Mesenchymal stem cell (in vitro differentiated cells and primary cell): Measurements from ENCODE around the gene ADCYAP1.

Experiments used
- DNase-seq: peaks from one replicate; pipeline ENCODE4 v3.0.0-alpha.2; 2013
- H2AFZ ChIP-seq: one replicate; pipeline ENCODE4 v1.6.1; 2013; ENCODE audit warnings: low read depth, mild to moderate bottlenecking, control low read depth, inconsistent platforms, low read length, moderate library complexity
- H2AK5ac ChIP-seq: 2 replicates; pipeline ENCODE4 v1.6.1; 2013; ENCODE audit warnings: low read length, moderate library complexity, mild to moderate bottlenecking, inconsistent platforms; ENCODE audit not compliant: severe bottlenecking
- H2BK120ac ChIP-seq: one replicate; pipeline ENCODE4 v1.6.1; 2013; ENCODE audit warnings: low read depth, mild to moderate bottlenecking, inconsistent platforms, low read length, moderate library complexity
- H2BK12ac ChIP-seq, 2 experiments: one replicate each; pipeline ENCODE4 v1.6.1; 2013; ENCODE audit warnings: inconsistent platforms in 2 of 2, low read length in 2 of 2, mild to moderate bottlenecking in 2 of 2, moderate library complexity in 2 of 2, control low read depth in 1 of 2
- H2BK15ac ChIP-seq: one replicate; pipeline ENCODE4 v1.6.1; 2013; ENCODE audit warnings: mild to moderate bottlenecking, low read depth, inconsistent platforms; ENCODE audit not compliant: poor library complexity, severe bottlenecking
- H2BK5ac ChIP-seq: 2 replicates; pipeline ENCODE4 v1.6.1; 2013; ENCODE audit warnings: low read depth, mild to moderate bottlenecking, low read length, control low read depth, inconsistent platforms; ENCODE audit not compliant: poor library complexity, severe bottlenecking
- H3K14ac ChIP-seq, 2 experiments: one replicate each; pipeline ENCODE4 v1.6.1; 2013; ENCODE audit warnings: inconsistent platforms in 2 of 2, low read length in 2 of 2, control low read depth in 1 of 2, mild to moderate bottlenecking in 1 of 2, moderate library complexity in 1 of 2
- H3K18ac ChIP-seq, 2 experiments: one replicate each; pipeline ENCODE4 v1.6.1; 2013; ENCODE audit warnings: inconsistent platforms in 2 of 2, low read length in 2 of 2, control low read depth in 1 of 2, low read depth in 1 of 2, mild to moderate bottlenecking in 1 of 2
- H3K23ac ChIP-seq, 2 experiments: one replicate each; pipeline ENCODE4 v1.6.1; 2013; ENCODE audit warnings: inconsistent platforms in 2 of 2, low read length in 2 of 2, mild to moderate bottlenecking in 2 of 2, moderate library complexity in 2 of 2, control low read depth in 1 of 2
- H3K27ac ChIP-seq: 2 replicates; pipeline ENCODE4 v1.5.1; 2013; ENCODE audit warnings: mild to moderate bottlenecking, moderate library complexity, low read length, control low read depth, inconsistent platforms; ENCODE audit not compliant: poor library complexity, severe bottlenecking
- H3K27me3 ChIP-seq, 2 experiments: 2 replicates each; pipeline versions ENCODE4 v1.6.1 to v1.7.0; 2013; ENCODE audit warnings: low read length in 2 of 2, mild to moderate bottlenecking in 2 of 2, moderate library complexity in 2 of 2, control low read depth in 1 of 2, inconsistent platforms in 1 of 2; ENCODE audit not compliant: control insufficient read depth in 1 of 2, insufficient read depth in 1 of 2
- H3K36me3 ChIP-seq, 2 experiments: 2 replicates each; pipeline versions ENCODE4 v1.6.1 to v1.7.0; 2013; ENCODE audit warnings: low read length in 2 of 2, control low read depth in 1 of 2, inconsistent platforms in 1 of 2, low read depth in 1 of 2, mild to moderate bottlenecking in 1 of 2; ENCODE audit not compliant: insufficient read depth in 2 of 2, control insufficient read depth in 1 of 2
- H3K4ac ChIP-seq, 2 experiments: one replicate each; pipeline ENCODE4 v1.6.1; 2013; ENCODE audit warnings: inconsistent platforms in 2 of 2, low read length in 2 of 2, mild to moderate bottlenecking in 2 of 2, moderate library complexity in 2 of 2, control low read depth in 1 of 2, low read depth in 1 of 2
- H3K4me1 ChIP-seq: 2 replicates; pipeline ENCODE4 v1.6.1; 2013; ENCODE audit warnings: low read depth, low read length, control low read depth; ENCODE audit not compliant: control insufficient read depth, insufficient read depth
- H3K4me2 ChIP-seq: 2 replicates; pipeline ENCODE4 v1.6.1; 2013; ENCODE audit warnings: low read length, mild to moderate bottlenecking, inconsistent platforms; ENCODE audit not compliant: poor library complexity, severe bottlenecking
- H3K4me3 ChIP-seq, 2 experiments: 2 replicates each; pipeline versions ENCODE4 v1.5.1 to v1.7.0; 2013; ENCODE audit warnings: low read length in 2 of 2, mild to moderate bottlenecking in 2 of 2, control low read depth in 1 of 2, low read depth in 1 of 2; ENCODE audit not compliant: insufficient read depth in 1 of 2
- H3K79me1 ChIP-seq: replicated peaks from 2 replicates; pipeline ENCODE4 v1.6.1; 2013; ENCODE audit warnings: mild to moderate bottlenecking, control low read depth, low read length, inconsistent platforms; ENCODE audit not compliant: poor library complexity, severe bottlenecking
- H3K9ac ChIP-seq: 2 replicates; pipeline ENCODE4 v1.7.0; 2013; ENCODE audit warnings: mild to moderate bottlenecking, low read length, moderate library complexity
- H3K9me3 ChIP-seq: 2 replicates; pipeline ENCODE4 v1.7.0; 2013; ENCODE audit warnings: mild to moderate bottlenecking, low read length; ENCODE audit not compliant: control insufficient read depth
- H4K8ac ChIP-seq: one replicate; pipeline ENCODE4 v1.6.1; 2013; ENCODE audit warnings: inconsistent platforms, mild to moderate bottlenecking, low read length, moderate library complexity
- H4K91ac ChIP-seq: one replicate; pipeline ENCODE4 v1.6.1; 2013; ENCODE audit warnings: mild to moderate bottlenecking, low read length, inconsistent platforms
- WGBS: methylation state at CpG from one replicate; pipeline ENCODE4 v1.1.7; 2013; ENCODE audit warnings: mixed read lengths; 5-methylcytosine and 5-hydroxymethylcytosine counted together

ADCYAP1 gene

GRCh38 chr18:908758-909724, 4.4 kb downstream of the ADCYAP1 start:
- WGBS: 4% methylated on average over 46 of the region's 69 CpGs
- Histone ChIP-seq H3K36me3 (no peaks in the 10 kb centered on the region), H3K4ac (no peak overlapping the region), H3K9me3 (peaks cover under 1% of the 10 kb centered on the region), H3K4me2 (peak overlapping the region; percentile 23), H2AFZ (no peak overlapping the region), H3K79me1 (no peaks in the 10 kb centered on the region), H3K27ac (no peak overlapping the region), H3K27me3 (peaks cover 78 to 94% of the 10 kb centered on the region in 2 experiments), H2BK5ac (no peak overlapping the region), H2BK15ac (no peak overlapping the region), H2AK5ac (no peak overlapping the region), H2BK120ac (no peak overlapping the region), H3K4me3 (peak overlapping the region in 1 of 2 experiments; percentile 74), H4K8ac (no peak overlapping the region), H2BK12ac (no peak overlapping the region), H3K9ac (peak overlapping the region; percentile 26), H3K23ac (peak overlapping the region in 1 of 2 experiments; percentile 91), H4K91ac (no peak overlapping the region), H3K18ac (no peak overlapping the region), H3K14ac (peak overlapping the region in 1 of 2 experiments; percentile 36), H3K4me1 (peaks cover 41% of the 10 kb centered on the region)
- DNase-seq: peak; percentile 17

- Histone ChIP-seq H3K4me2 (no peak overlapping the region), H2BK5ac (no peak overlapping the region), H2BK120ac (no peak overlapping the region), H3K4ac (no peak overlapping the region), H3K36me3 (no peaks in the 10 kb centered on the region), H3K23ac (no peak overlapping the region), H4K91ac (no peak overlapping the region), H3K9ac (no peak overlapping the region), H3K27me3 (peaks cover 66 to 88% of the 10 kb centered on the region in 2 experiments), H3K27ac (no peak overlapping the region), H2AFZ (no peak overlapping the region), H3K9me3 (no peaks in the 10 kb centered on the region), H3K4me3 (no peak overlapping the region), H2BK15ac (no peak overlapping the region), H3K4me1 (peaks cover 33% of the 10 kb centered on the region), H3K18ac (no peak overlapping the region), H2BK12ac (no peak overlapping the region), H3K14ac (no peak overlapping the region), H3K79me1 (no peaks in the 10 kb centered on the region), H2AK5ac (no peak overlapping the region), H4K8ac (no peak overlapping the region)
- DNase-seq: no peak
- WGBS: 84% methylated on average over 5 of the region's 5 CpGs
Measured at GRCh38 chr18:910247-910646, 5.6 kb downstream of the ADCYAP1 start.

- no peak overlapping the region for H4K8ac ChIP-seq
- H3K27me3 ChIP-seq: peaks cover 58 to 83% of the 10 kb centered on the region in 2 experiments
- H3K9ac ChIP-seq: no peak overlapping the region
- no peak overlapping the region for H2AK5ac ChIP-seq
- no peak overlapping the region for H2BK5ac ChIP-seq
- no peak overlapping the region for H3K14ac ChIP-seq
- no peak overlapping the region for H3K18ac ChIP-seq
- H4K91ac ChIP-seq: no peak overlapping the region
- no peak overlapping the region for H3K23ac ChIP-seq
- no peak overlapping the region for H2AFZ ChIP-seq
- no peak overlapping the region for H2BK12ac ChIP-seq
- H3K4ac ChIP-seq: no peak overlapping the region
- DNase-seq: no peak
- H3K4me3 ChIP-seq: no peak overlapping the region
- no peaks in the 10 kb centered on the region for H3K9me3 ChIP-seq
- no peaks in the 10 kb centered on the region for H3K36me3 ChIP-seq
- WGBS: 8% methylated on average over 2 of the region's 2 CpGs
- H2BK15ac ChIP-seq: no peak overlapping the region
- no peak overlapping the region for H3K4me2 ChIP-seq
- no peak overlapping the region for H3K27ac ChIP-seq
- H3K4me1 ChIP-seq: peaks cover 27% of the 10 kb centered on the region
- H3K79me1 ChIP-seq: no peaks in the 10 kb centered on the region
- no peak overlapping the region for H2BK120ac ChIP-seq
Measured at GRCh38 chr18:911025-911424, 6.4 kb downstream of the ADCYAP1 start.

GRCh38 chr18:911486-911885, 6.8 kb downstream of the ADCYAP1 start:
- no peak overlapping the region for H2BK5ac ChIP-seq
- no peak overlapping the region for H3K4ac ChIP-seq
- WGBS: 20% methylated on average over 7 of the region's 7 CpGs
- peaks cover 24% of the 10 kb centered on the region for H3K4me1 ChIP-seq
- no peak overlapping the region for H2BK120ac ChIP-seq
- H3K14ac ChIP-seq: no peak overlapping the region
- H3K9ac ChIP-seq: no peak overlapping the region
- no peak overlapping the region for H4K91ac ChIP-seq
- H3K27me3 ChIP-seq: peaks cover 55 to 78% of the 10 kb centered on the region in 2 experiments
- H3K4me2 ChIP-seq: no peak overlapping the region
- no peak for DNase-seq
- H3K36me3 ChIP-seq: no peaks in the 10 kb centered on the region
- no peak overlapping the region for H2BK15ac ChIP-seq
- no peak overlapping the region for H2AFZ ChIP-seq
- H3K18ac ChIP-seq: no peak overlapping the region
- H3K4me3 ChIP-seq: no peak overlapping the region
- no peak overlapping the region for H4K8ac ChIP-seq
- no peak overlapping the region for H3K23ac ChIP-seq
- no peak overlapping the region for H2BK12ac ChIP-seq
- no peak overlapping the region for H3K27ac ChIP-seq
- H3K79me1 ChIP-seq: no peaks in the 10 kb centered on the region
- H3K9me3 ChIP-seq: no peaks in the 10 kb centered on the region
- H2AK5ac ChIP-seq: no peak overlapping the region
